Karpas-422 (cell line): ENCODE data around the gene GJA3. TPM values are rescaled to one million over a fixed set of nuclear protein-coding genes. Genes with fewer than 3 reads are reported as not detected.

ENCODE experiments used
- DNase-seq: peaks from one replicate; pipeline ENCODE4 v3.0.0-alpha.2; 2015
- H2AFZ ChIP-seq: fragments of 200-600 bp; sonication (generic); 2 replicates; pipeline ENCODE4 v1.6.1; 2014; ENCODE audit warnings: antibody characterized with exemption, low read length, mixed read lengths
- H3K27ac ChIP-seq: fragments of 200-600 bp; sonication (generic); 2 replicates; pipeline ENCODE4 v1.5.1; 2014; ENCODE audit warnings: mild to moderate bottlenecking, low read length, moderate library complexity
- H3K27me3 ChIP-seq: fragments of 200-600 bp; sonication (generic); 2 replicates; pipeline ENCODE4 v1.6.1; 2014; ENCODE audit warnings: low read length, mixed read lengths
- H3K36me3 ChIP-seq: fragments of 200-600 bp; sonication (generic); 2 replicates; pipeline ENCODE4 v1.6.1; 2014; ENCODE audit warnings: low read length, mixed read lengths; ENCODE audit not compliant: insufficient read depth
- H3K4me1 ChIP-seq: fragments of 200-600 bp; sonication (generic); 2 replicates; pipeline ENCODE4 v1.6.1; 2014; ENCODE audit warnings: mild to moderate bottlenecking, low read length, mixed read lengths
- H3K4me2 ChIP-seq: fragments of 200-600 bp; sonication (generic); 2 replicates; pipeline ENCODE4 v1.6.1; 2014; ENCODE audit warnings: low read length, low read depth, mild to moderate bottlenecking; ENCODE audit not compliant: poor library complexity, severe bottlenecking
- H3K4me3 ChIP-seq: fragments of 200-600 bp; sonication (generic); 2 replicates; pipeline ENCODE4 v1.5.1; 2014; ENCODE audit warnings: mild to moderate bottlenecking, antibody characterized with exemption, low read length, mixed read lengths
- H3K79me2 ChIP-seq: fragments of 200-600 bp; sonication (generic); 2 replicates; pipeline ENCODE4 v1.6.1; 2014; ENCODE audit warnings: mild to moderate bottlenecking, low read length, mixed read lengths
- H3K9ac ChIP-seq: fragments of 200-600 bp; sonication (generic); 2 replicates; pipeline ENCODE4 v1.6.0; 2014; ENCODE audit warnings: low read length
- H3K9me2 ChIP-seq: fragments of 200-600 bp; sonication (generic), shearing (Covaris generic); replicated peaks from 2 replicates; pipeline ENCODE4 v1.6.0; 2014; ENCODE audit warnings: mild to moderate bottlenecking, low read length, moderate library complexity; ENCODE audit not compliant: insufficient read depth
- H3K9me3 ChIP-seq: fragments of 300-700, 200-600 bp; sonication (generic); 2 replicates; pipeline ENCODE4 v1.6.1; 2014; ENCODE audit warnings: low read length, mixed read lengths
- H4K20me1 ChIP-seq: fragments of 200-600 bp; sonication (generic); 2 replicates; pipeline ENCODE4 v1.6.1; 2014; ENCODE audit warnings: mild to moderate bottlenecking, antibody characterized with exemption, low read length, low read depth; ENCODE audit not compliant: insufficient read depth
- total RNA-seq: library from RNA; depleted of rRNA; stranded (reverse); fragments of >200 nt; shearing (Covaris generic); gene quantifications from 2 replicates; pipeline ENCODE4 v1.2.3, GENCODE V29; 2014; ENCODE audit warnings: low replicate concordance

GJA3 gene
- total RNA-seq, 1 experiment from 2014 or later = 5.0 TPM

- no peak overlapping the region for H2AFZ ChIP-seq
- H3K9me3 ChIP-seq = no peaks in the 10 kb centered on the region
- no peaks in the 10 kb centered on the region for H3K79me2 ChIP-seq
- no peaks in the 10 kb centered on the region for H4K20me1 ChIP-seq
- H3K4me1 ChIP-seq = no peaks in the 10 kb centered on the region
- DNase-seq = no peak
- no peak overlapping the region for H3K4me2 ChIP-seq
- no peak overlapping the region for H3K9ac ChIP-seq
- H3K27ac ChIP-seq = no peak overlapping the region
- H3K4me3 ChIP-seq = no peak overlapping the region
- H3K27me3 ChIP-seq = no peaks in the 10 kb centered on the region
- H3K9me2 ChIP-seq = no peaks in the 10 kb centered on the region
- H3K36me3 ChIP-seq = no peaks in the 10 kb centered on the region
Observed at GRCh38 chr13:20114066-20114610, 46.7 kb downstream of the GJA3 start.

DNA sequence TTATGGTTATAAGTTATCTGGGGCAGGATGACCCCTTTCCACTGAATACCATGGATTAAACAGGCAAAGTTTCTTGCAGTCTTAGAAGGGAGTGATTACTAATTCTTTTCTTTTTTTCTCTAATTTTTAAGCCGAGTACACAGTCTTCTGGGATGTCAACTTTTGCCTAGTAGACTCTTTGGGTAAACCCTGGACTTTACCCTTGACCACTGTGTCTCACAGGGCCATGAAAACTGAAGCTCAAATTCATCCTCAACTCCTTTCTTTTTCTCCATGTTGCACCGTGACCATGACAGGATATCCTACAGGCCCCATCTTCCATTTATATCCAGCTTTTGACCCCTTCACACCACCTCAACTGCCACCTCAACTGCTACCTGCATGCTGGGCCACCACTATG, 51.8 kb downstream of the GJA3 start:
- Histone ChIP-seq H3K27ac (no peak overlapping the region), H3K9me3 (no peaks in the 10 kb centered on the region), H3K4me2 (no peak overlapping the region), H3K9ac (no peak overlapping the region), H2AFZ (no peak overlapping the region), H3K9me2 (no peaks in the 10 kb centered on the region), H3K27me3 (no peaks in the 10 kb centered on the region), H4K20me1 (no peaks in the 10 kb centered on the region), H3K4me3 (no peak overlapping the region), H3K79me2 (no peaks in the 10 kb centered on the region), H3K4me1 (no peaks in the 10 kb centered on the region), H3K36me3 (no peaks in the 10 kb centered on the region)
- DNase-seq = no peak

- H3K4me3 ChIP-seq = no peak overlapping the region
- no peak overlapping the region for H2AFZ ChIP-seq
- no peak for DNase-seq
- no peaks in the 10 kb centered on the region for H3K9me2 ChIP-seq
- no peak overlapping the region for H3K27ac ChIP-seq
- H3K79me2 ChIP-seq = no peaks in the 10 kb centered on the region
- no peaks in the 10 kb centered on the region for H3K9me3 ChIP-seq
- H4K20me1 ChIP-seq = no peaks in the 10 kb centered on the region
- H3K36me3 ChIP-seq = no peaks in the 10 kb centered on the region
- H3K4me2 ChIP-seq = no peak overlapping the region
- H3K27me3 ChIP-seq = no peaks in the 10 kb centered on the region
- H3K4me1 ChIP-seq = no peaks in the 10 kb centered on the region
- no peak overlapping the region for H3K9ac ChIP-seq
Observed at GRCh38 chr13:20106742-20107141, 54.1 kb downstream of the GJA3 start.

- H2AFZ ChIP-seq = no peak overlapping the region
- H3K79me2 ChIP-seq = no peaks in the 10 kb centered on the region
- no peak overlapping the region for H3K4me3 ChIP-seq
- H3K27me3 ChIP-seq = no peaks in the 10 kb centered on the region
- H3K9me2 ChIP-seq = no peaks in the 10 kb centered on the region
- no peaks in the 10 kb centered on the region for H4K20me1 ChIP-seq
- no peak for DNase-seq
- H3K27ac ChIP-seq = no peak overlapping the region
- H3K36me3 ChIP-seq = no peaks in the 10 kb centered on the region
- no peaks in the 10 kb centered on the region for H3K9me3 ChIP-seq
- no peak overlapping the region for H3K4me2 ChIP-seq
- H3K4me1 ChIP-seq = no peaks in the 10 kb centered on the region
- no peak overlapping the region for H3K9ac ChIP-seq
Observed at GRCh38 chr13:20105161-20105689, 55.6 kb downstream of the GJA3 start.

- no peaks in the 10 kb centered on the region for H3K9me2 ChIP-seq
- H4K20me1 ChIP-seq = no peaks in the 10 kb centered on the region
- no peaks in the 10 kb centered on the region for H3K4me1 ChIP-seq
- no peak overlapping the region for H3K4me3 ChIP-seq
- H3K4me2 ChIP-seq = no peak overlapping the region
- no peaks in the 10 kb centered on the region for H3K36me3 ChIP-seq
- DNase-seq = no peak
- H3K9me3 ChIP-seq = no peaks in the 10 kb centered on the region
- no peak overlapping the region for H3K9ac ChIP-seq
- no peaks in the 10 kb centered on the region for H3K79me2 ChIP-seq
- no peaks in the 10 kb centered on the region for H3K27me3 ChIP-seq
- H2AFZ ChIP-seq = no peak overlapping the region
- no peak overlapping the region for H3K27ac ChIP-seq
Observed at GRCh38 chr13:20102525-20103180, 58.2 kb downstream of the GJA3 start.

DNA sequence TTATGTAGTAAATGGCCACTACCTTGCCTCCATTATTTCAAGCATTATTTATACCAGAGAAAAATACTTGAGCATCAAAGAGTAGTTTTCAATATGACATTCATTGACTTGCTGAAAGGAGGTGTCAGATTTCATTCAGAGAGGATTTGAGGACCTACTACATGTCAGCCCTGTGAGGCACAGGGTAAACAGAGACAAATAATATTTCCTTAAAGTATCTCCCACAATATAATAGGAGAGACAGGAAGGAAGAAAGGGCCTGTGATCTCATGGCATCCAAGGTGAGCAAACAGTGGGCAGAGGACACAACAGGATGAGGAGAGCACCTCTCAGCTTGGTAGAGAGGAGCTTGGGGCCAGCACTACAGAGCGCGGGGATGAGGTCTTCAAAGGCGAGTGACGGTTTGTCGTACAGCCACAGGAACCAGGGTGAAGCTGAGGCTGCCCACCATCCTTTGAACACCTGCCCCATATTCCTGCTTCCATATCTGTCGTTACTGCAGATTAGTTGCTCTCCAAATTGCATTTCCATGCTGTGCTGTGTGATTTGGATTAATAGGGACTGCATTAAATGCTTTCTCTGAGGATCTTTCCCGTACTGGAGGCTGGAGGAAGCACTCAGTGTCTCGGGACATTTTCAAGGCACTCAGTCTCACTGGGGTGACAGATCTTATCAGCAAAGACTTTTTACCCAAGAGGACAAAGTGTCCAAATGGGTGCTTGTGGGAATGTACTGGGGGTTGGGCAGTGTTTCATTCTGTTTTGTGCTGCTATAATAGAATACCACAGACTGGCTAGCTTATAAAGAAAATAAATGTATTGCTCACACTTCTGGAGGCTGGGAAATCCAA, 59.2 kb downstream of the GJA3 start:
- no peaks in the 10 kb centered on the region for H3K27me3 ChIP-seq
- H3K9ac ChIP-seq = no peak overlapping the region
- H3K36me3 ChIP-seq = no peaks in the 10 kb centered on the region
- no peaks in the 10 kb centered on the region for H3K4me1 ChIP-seq
- no peak overlapping the region for H3K4me2 ChIP-seq
- no peaks in the 10 kb centered on the region for H3K9me2 ChIP-seq
- H3K27ac ChIP-seq = no peak overlapping the region
- DNase-seq = no peak
- H3K79me2 ChIP-seq = no peaks in the 10 kb centered on the region
- H3K4me3 ChIP-seq = no peak overlapping the region
- no peak overlapping the region for H2AFZ ChIP-seq
- no peaks in the 10 kb centered on the region for H4K20me1 ChIP-seq
- no peaks in the 10 kb centered on the region for H3K9me3 ChIP-seq

DNA sequence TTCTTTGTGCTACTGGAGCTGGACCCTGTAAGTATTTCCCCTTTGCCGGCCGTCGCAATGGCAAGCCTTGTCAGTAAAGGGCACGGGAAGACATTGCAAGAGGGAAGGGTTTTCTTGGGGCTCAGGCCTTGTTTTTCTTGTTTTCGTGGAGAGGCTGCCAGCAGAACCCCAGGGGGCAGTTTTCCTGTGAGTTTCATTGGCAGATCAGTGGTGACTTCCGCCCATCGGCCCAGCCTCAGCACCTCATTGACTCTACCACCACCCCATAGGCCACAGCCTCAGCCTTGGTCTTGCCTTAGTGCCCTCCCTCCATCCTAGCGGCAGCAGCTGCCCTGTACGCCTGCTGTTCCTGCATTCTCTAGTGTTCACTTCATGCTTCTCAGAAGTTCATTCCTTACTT, 61.5 kb downstream of the GJA3 start:
- no peak overlapping the region for H3K4me3 ChIP-seq
- H3K9me3 ChIP-seq = no peaks in the 10 kb centered on the region
- no peak overlapping the region for H2AFZ ChIP-seq
- no peaks in the 10 kb centered on the region for H3K36me3 ChIP-seq
- no peaks in the 10 kb centered on the region for H4K20me1 ChIP-seq
- no peaks in the 10 kb centered on the region for H3K79me2 ChIP-seq
- no peak overlapping the region for H3K27ac ChIP-seq
- no peaks in the 10 kb centered on the region for H3K9me2 ChIP-seq
- H3K9ac ChIP-seq = no peak overlapping the region
- no peaks in the 10 kb centered on the region for H3K27me3 ChIP-seq
- DNase-seq = no peak
- H3K4me2 ChIP-seq = no peak overlapping the region
- no peaks in the 10 kb centered on the region for H3K4me1 ChIP-seq

DNA sequence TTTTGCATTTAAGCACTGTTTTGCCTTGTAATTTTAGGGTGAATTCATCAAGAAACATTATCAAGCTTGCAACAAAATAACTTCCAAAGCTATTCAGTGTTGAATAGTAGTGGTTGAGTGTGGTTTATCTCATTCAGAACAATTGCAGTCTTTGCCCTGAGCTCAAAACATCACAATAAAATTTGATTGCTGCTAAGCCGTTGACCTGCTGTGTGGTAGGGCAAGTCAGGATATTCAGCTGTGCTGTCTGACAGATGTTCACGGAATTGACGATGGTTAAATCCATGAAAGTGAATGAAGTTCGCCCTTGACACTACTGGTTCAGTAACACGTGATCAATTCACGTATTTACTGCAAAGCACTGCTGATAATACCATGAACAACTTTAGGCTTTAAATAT, 66.9 kb downstream of the GJA3 start:
- Histone ChIP-seq H3K4me1 (no peaks in the 10 kb centered on the region), H4K20me1 (no peaks in the 10 kb centered on the region), H3K4me2 (no peak overlapping the region), H3K9me2 (no peaks in the 10 kb centered on the region), H3K4me3 (no peak overlapping the region), H3K9me3 (no peaks in the 10 kb centered on the region), H3K79me2 (no peaks in the 10 kb centered on the region), H3K9ac (no peak overlapping the region), H3K36me3 (no peaks in the 10 kb centered on the region), H2AFZ (no peak overlapping the region), H3K27me3 (no peaks in the 10 kb centered on the region), H3K27ac (no peak overlapping the region)
- DNase-seq = no peak
